ENCODE measurements around the gene BLCAP.
"Not testable (repeated sequence)": the region's sequence is repeated elsewhere in the genome, so short reads cannot be mapped to it uniquely, and the experiment has no call there.

The BLCAP gene

GRCh38 chr20:37556538-37556937, 28.9 kb upstream of the BLCAP start:
- DNase-seq (ENCODE audit: low spot score) = no peak

GRCh38 chr20:37554721-37555298, 27.1 kb upstream of the BLCAP start:
- DNase-seq (ENCODE audit: low spot score) = not testable (repeated sequence)

DNA sequence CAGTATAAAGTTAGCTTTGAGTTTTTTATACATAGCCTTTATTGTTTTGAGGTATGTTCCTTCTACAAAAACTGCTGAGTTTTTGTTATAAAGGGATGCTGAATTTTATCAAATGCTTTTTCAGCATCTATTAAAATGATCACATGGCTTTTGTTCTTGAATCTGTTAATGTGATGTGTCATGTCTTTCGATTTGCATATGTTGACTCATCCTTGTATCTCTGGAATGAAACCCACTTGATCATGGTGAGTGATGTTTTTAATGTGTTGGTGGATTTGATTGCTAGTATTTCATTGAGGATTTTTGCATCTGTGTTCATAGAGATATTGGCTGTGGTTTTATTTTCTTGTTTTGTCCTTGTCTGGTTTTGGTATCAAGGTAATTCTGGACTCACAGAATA, 24.7 kb upstream of the BLCAP start:
- no peak for DNase-seq (ENCODE audit: low spot score)

DNA sequence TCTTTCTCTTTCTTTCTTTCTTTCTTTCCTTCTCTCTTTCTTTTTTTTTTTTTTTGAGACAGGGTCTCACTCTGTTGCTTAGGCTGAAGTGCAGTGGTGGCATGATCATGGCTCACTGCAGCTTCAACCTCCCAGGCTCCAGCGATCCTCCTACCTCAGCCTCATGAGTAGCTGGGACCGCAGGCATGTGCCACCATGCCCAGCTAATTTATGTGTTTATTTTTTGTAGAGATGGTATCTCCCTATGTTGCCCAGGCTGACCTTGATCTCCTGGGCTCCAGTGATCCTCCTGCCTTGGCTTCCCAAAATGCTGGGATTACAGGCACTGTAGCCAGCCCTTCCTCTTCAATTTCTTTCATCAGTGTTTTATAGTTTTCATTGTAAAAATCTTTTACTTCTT, 24.0 kb upstream of the BLCAP start:
- DNase-seq (ENCODE audit: low spot score) = not testable (repeated sequence)

- DNase-seq (ENCODE audit: low spot score) = not testable (repeated sequence)
Measured at GRCh38 chr20:37550101-37550920, 22.6 kb upstream of the BLCAP start.

- no peak for DNase-seq (ENCODE audit: low spot score)
Measured at GRCh38 chr20:37547912-37548311, 20.2 kb upstream of the BLCAP start.

GRCh38 chr20:37545516-37545915, 17.8 kb upstream of the BLCAP start:
- no peak for DNase-seq (ENCODE audit: low spot score)

GRCh38 chr20:37544386-37544785, 16.7 kb upstream of the BLCAP start:
- DNase-seq (ENCODE audit: low spot score) = no peak

DNA sequence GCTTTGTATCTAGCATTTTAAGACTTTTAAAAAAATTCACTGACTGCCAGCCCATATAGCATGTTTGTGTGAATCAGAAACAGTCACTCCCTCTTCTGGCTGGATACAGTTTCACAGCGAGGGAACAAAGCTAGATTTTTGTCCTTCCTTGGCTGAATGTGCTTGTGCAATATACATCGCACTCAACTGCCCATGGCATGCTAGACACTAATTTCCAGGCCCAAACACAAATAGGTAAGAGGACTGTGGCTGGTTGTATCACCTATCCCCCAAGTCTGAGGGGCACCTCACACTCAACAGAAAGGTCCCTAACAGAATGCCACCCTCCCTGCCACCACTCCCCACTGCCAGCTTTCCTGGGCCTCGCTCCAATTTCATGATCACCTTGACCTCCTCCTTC, 16.2 kb upstream of the BLCAP start:
- DNase-seq (ENCODE audit: low spot score) = peak; percentile 68

DNA sequence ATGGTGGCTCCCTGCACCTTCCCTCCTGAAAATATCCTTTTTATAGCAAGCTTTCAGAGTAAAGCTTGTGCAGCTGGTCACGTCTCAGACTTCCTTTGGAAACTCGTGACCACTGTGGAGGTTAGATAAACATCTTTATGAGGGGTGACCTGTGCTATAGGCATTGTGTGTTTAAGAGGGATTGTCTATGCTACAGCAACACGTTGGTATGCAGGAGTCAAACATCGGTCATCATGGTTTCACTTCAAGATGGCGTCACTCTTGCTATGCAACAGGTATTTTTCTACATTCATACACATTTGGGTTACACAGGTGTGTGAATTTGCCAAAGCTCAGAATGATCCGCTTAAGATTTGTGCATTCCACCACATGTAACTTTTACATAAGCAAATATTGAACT, 14.6 kb upstream of the BLCAP start:
- no peak for DNase-seq (ENCODE audit: low spot score)

- no peak for DNase-seq (ENCODE audit: low spot score)
Measured at GRCh38 chr20:37541326-37541725, 13.7 kb upstream of the BLCAP start.

DNA sequence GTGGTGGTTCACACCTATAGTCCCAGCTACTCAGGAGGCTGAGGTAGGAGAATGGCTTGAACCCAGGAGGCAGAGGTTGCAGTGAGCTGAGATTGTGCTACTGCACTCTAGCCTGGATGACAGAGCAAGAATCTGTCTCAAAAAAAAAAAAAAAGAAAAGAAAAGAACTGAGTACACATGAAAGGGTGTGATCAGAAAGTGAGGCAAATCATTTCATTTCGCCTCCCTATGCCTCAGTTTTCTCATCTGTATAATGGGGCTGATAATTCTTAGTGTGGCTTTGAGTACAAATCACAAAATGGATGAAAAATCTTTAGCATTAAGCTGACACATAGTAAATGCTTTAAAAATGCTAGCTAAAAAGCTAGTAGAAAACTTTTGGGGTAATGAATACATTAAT, 13.2 kb upstream of the BLCAP start:
- not testable (repeated sequence) for DNase-seq (ENCODE audit: low spot score)

- no peak for DNase-seq (ENCODE audit: low spot score)
Measured at GRCh38 chr20:37540001-37540400, 12.3 kb upstream of the BLCAP start.

DNA sequence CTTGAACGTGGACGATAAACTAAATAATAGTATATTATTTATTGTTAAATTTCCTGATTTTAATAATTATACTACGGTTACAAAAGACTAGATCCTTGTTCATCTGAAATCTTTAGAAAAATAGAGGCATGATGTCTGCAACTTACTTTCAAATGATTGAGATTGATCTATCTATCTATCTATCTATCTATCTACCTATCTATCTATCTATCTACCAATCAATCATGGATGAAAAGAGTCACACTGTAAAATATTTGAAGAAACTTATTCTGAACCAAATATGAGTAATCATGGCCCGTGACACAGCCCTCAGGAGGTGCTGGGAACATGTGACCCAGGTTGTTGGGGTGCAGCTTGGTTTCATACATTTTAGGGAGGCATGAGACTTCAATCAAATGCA, 11.7 kb upstream of the BLCAP start:
- DNase-seq (ENCODE audit: low spot score) = no peak

DNA sequence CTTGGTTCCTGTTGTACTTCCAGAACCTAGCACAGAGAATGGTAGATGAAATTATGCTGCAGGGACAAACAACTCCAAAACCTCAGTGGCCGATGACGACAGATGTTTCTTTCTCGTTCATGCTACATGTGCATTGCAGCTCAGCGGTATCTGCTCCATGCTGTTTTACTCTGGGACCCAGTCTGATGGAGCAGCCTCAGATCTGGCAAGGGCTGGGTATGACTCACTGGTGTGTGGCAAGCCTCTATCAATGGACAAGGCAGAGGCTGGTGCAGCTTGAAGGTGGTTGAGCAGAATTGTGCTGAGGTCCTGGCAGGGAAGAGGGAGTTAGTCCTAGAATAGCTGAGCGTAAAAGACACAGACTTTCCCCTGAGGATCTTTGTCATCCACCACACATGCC, 10.3 kb upstream of the BLCAP start:
- peak; percentile 71 for DNase-seq (ENCODE audit: low spot score)

GRCh38 chr20:37537505-37537904, 9.8 kb upstream of the BLCAP start:
- no peak for DNase-seq (ENCODE audit: low spot score)

DNA sequence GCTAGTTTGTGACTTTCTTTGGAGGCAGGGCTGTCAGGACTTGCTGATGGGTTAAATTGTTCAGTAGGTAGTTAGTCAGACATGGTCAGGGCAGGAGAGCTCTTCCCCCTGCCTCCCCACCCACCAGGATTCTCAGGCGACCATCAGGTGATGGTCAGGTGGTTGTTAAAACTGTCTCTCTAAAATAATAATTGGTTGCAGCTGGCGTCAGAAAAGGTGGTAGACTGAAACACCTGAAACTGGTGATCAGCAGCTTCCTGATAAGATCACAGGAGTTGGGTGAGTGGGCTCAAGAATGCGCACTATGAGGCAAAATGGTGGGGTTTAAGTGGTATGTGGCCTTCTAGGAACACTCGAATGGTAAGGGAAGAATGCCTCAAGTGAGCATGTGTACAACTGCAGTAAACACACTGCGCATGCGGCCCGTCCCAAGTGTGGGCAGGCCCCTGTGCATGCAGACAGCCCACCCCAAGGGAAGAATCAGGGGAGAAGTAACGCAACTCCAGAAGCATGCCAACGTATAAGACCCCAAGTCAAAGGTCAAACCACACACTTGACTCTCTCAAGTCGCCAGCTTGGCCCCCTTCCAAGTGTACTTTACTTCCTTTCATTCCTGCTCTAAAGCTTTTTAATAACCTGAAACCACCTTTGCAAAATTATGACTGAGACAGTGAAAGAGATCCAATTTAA, 7.9 kb upstream of the BLCAP start:
- no peak for DNase-seq (ENCODE audit: low spot score)

DNA sequence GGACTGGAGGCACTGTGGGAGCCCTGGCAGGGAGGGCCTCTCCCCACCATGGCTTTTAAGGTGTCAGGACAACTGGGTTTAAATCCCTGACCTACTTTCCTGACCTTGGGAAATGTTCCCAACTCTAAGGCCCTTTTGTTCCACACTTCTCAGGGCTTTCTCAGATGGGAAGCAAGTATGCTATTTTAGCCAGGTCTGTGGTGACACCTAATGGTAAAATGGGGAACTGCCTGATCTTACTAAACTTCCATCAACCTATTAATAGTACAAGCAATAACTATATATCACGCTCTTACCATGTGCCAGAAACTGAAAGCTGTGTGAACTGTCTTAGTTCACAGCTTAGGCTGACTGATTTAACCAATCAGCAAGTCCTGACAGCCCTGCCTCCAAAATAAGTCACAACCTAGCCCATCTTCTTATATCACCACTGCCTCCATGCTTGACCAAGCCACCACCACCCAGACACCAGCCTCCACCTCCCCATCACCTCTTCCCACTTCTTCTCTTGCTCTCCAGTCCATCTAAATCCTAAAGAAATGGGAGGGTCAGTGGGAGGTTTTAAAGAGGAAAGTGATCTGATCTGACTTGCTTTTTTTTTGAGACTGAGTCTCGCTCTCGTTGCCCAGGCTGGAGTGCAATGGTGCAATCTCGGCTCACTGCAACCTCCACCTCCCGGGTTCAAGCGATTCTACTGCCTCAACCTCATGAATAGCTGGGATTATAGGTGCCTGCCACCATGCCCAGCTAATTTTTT, 6.9 kb upstream of the BLCAP start:
- DNase-seq (ENCODE audit: low spot score) = peak; percentile 69

DNA sequence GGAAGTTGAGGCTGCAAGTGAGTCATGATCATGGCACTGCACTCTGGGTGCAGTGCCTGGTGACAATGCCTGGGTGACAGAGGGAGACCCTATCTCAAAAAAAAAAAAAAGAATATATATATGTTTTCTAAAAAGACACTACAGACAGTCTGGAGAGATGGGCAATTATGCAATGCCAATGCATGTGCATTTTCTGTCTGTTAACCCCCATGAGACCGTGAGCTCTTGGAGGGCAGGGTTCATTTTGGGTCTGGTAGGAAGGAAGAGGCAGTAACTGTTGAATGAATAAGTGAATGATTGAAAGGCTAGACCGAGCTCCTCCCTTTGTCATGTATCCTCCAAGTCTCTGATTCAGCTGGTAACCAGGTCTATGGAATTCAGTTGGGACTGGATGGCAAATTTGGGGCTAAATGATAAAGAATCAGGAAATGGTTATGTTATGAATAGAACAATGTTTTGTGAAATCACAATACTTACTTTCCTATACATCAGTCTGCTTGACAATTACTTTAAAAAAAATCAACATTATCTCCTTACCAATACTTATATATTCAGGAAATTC, 5.6 kb upstream of the BLCAP start:
- no peak for DNase-seq (ENCODE audit: low spot score)

DNA sequence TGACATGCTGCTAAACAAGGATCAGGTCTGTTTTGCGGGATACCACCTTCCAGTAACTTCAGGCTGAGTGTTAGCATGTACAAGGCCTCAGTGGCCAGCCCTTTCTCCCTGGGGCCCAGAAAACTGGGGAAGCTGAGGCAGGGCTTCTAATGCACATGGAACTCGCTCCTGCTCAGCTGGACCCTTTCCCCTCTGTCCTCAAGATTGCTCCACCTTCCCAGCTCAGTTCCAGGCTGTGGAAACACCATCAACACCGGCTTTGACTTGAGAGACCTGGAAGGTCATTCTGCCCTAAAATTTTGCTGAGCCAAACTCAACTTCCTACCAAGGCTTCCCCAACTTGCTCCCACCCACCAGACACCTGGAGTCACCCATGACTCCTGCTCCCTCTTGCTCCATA, 4.2 kb upstream of the BLCAP start:
- no peak for DNase-seq (ENCODE audit: low spot score)

- DNase-seq (ENCODE audit: low spot score) = no peak
Measured at GRCh38 chr20:37530696-37531095, 3.0 kb upstream of the BLCAP start.

DNA sequence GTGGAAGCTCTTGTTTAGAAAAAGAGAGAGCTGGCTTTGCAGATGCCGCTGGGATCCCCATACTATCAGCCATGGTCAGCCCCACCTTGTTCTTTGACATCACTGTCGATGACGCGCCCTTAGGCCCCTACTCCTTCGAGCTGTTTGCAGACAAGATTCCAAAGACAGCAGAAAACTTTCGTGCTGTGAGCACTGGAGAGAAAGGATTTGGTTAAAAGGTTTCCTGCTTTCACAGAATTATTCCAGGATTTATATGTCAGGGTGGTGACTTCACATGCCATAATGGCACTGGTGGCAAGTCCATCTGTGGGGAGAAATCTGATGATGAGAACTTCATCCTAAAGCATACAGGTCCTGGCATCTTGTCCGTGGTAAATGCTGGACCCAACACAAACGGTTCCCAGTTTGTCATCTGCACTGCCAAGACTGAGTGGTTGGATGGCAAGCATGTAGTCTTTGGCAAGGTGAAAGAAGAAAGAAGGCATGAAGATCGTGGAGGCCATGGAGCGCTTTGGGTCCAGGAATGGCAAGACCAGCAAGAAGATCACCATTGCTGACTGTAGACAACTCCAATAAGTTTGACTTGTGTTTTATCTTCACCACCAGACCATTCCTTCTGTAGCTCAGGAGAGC, 2.4 kb upstream of the BLCAP start:
- DNase-seq (ENCODE audit: low spot score) = no peak
